K562 (cell line): Measurements from ENCODE around the gene TFF2. TPM values are rescaled to one million over a fixed set of nuclear protein-coding genes. Genes with fewer than 3 reads are reported as not detected.
A peak's percentile ranks its signal among the peaks of the same experiment; 100 is the strongest.

ENCODE experiments used
- ATAC-seq: fragments of 200-7000 bp; cut with Tn5 transposase; 3 replicates; pipeline ENCODE4 v1.9.1; 2020; ENCODE audit warnings: moderate library complexity
- BruUV-seq: library from RNA; stranded (reverse); fragments of 400-500 nt; replicated peaks from 2 replicates; lab custom pipeline; 2021; lab: Mats Ljungman, UMichigan
- CTCF ChIA-PET: fragments of 300-600 bp; formaldehyde crosslinking; extraction: SDS; loops from one replicate; lab custom pipeline; 2021; ENCODE audit warnings: low intra/inter-chr PET ratio; lab: Yijun Ruan, JAX
- POLR2A ChIA-PET: fragments of 300-600, 350-650 bp; sonication (Branson Sonifier 250); formaldehyde crosslinking; extraction: SDS; loops from one replicate; lab custom pipeline; 2021; ENCODE audit warnings: antibody characterized with exemption, inconsistent platforms; lab: Yijun Ruan, JAX
- DNase-seq, 4 experiments: peaks; one replicate each; pipeline versions ENCODE4 v3.0.0 to v3.0.0-alpha.2; 2011 to 2018; ENCODE audit warnings: low spot score in 3 of 4, mixed read lengths in 3 of 4; ENCODE audit errors: extremely low read depth in 1 of 4
- FAIRE-seq: peaks from 2 replicates; lab custom pipeline; 2011; peaks lifted over from hg19 to GRCh38; lab: Jason Lieb, UNC
- H2AFZ ChIP-seq: 2 replicates; pipeline ENCODE4 v1.6.0; 2011; ENCODE audit warnings: low read depth, low read length, control low read depth, inconsistent platforms
- H3K27ac ChIP-seq: fragments of 200-600 bp; 3 replicates; pipeline ENCODE4 v1.8.0; 2011; ENCODE audit warnings: low read depth, mild to moderate bottlenecking, control low read depth, inconsistent platforms, low read length, moderate library complexity, mixed read lengths; ENCODE audit errors: extremely low read depth
- H3K27me3 ChIP-seq, 2 experiments: fragments of 300-600 bp in 1 of 2; 2 replicates in 1 of 2; 3 replicates in 1 of 2; pipeline versions ENCODE4 v1.6.0 to v1.8.0; 2011; ENCODE audit warnings: inconsistent platforms in 2 of 2, low read length in 2 of 2, mild to moderate bottlenecking in 1 of 2, mixed read lengths in 1 of 2, moderate library complexity in 1 of 2; ENCODE audit not compliant: control insufficient read depth in 2 of 2, insufficient read depth in 2 of 2
- H3K36me3 ChIP-seq: fragments of 300-600 bp; 3 replicates; pipeline ENCODE4 v1.8.0; 2011; ENCODE audit warnings: mild to moderate bottlenecking, low read length, inconsistent platforms; ENCODE audit not compliant: control insufficient read depth, insufficient read depth
- H3K4me1 ChIP-seq, 2 experiments: fragments of 200-600 bp in 1 of 2; replicated peaks in 1 of 2; 2 replicates in 1 of 2; 3 replicates in 1 of 2; pipeline versions ENCODE4 v1.5.1 to v1.8.0; 2011; ENCODE audit warnings: inconsistent platforms in 2 of 2, low read length in 2 of 2, mild to moderate bottlenecking in 1 of 2, mixed read lengths in 1 of 2, moderate library complexity in 1 of 2; ENCODE audit not compliant: control insufficient read depth in 2 of 2, insufficient read depth in 2 of 2
- H3K4me2 ChIP-seq: 2 replicates; pipeline ENCODE4 v1.6.1; 2011; ENCODE audit warnings: low read length, control low read depth, inconsistent platforms, mixed read lengths; ENCODE audit not compliant: insufficient read depth
- H3K4me3 ChIP-seq: fragments of 200-600 bp; sonication (generic), shearing (Covaris generic); 2 replicates; pipeline ENCODE4 v1.5.1; 2016; ENCODE audit warnings: control low read depth, inconsistent platforms
- H3K79me2 ChIP-seq: fragments of 200-600 bp; 3 replicates; pipeline ENCODE4 v1.8.0; 2011; ENCODE audit warnings: low read length, inconsistent platforms; ENCODE audit not compliant: control insufficient read depth, insufficient read depth
- H3K9ac ChIP-seq, 2 experiments: 2 replicates each; pipeline versions ENCODE4 v1.6.0 to v1.6.1; 2011; ENCODE audit warnings: low read depth in 2 of 2, low read length in 2 of 2, control low read depth in 1 of 2, inconsistent platforms in 1 of 2, mild to moderate bottlenecking in 1 of 2, mixed read lengths in 1 of 2; ENCODE audit not compliant: insufficient read depth in 1 of 2
- H3K9me1 ChIP-seq: one replicate; pipeline ENCODE4 v1.6.0; 2011; ENCODE audit warnings: inconsistent platforms, mild to moderate bottlenecking, low read length, moderate library complexity; ENCODE audit not compliant: control insufficient read depth, insufficient read depth
- H3K9me3 ChIP-seq: replicated peaks from 2 replicates; pipeline ENCODE4 v1.5.1; 2011; ENCODE audit warnings: low read depth, low read length, inconsistent platforms; ENCODE audit not compliant: control insufficient read depth, insufficient read depth
- H4K20me1 ChIP-seq: replicated peaks from 2 replicates; pipeline ENCODE4 v1.6.1; 2011; ENCODE audit warnings: low read length, inconsistent platforms, mixed read lengths; ENCODE audit not compliant: control insufficient read depth, insufficient read depth
- CHD1 ChIP-seq: fragments of 200-600 bp; sonication (generic); IDR thresholded peaks from one replicate; pipeline ENCODE4 v1.6.1; 2012; ENCODE audit warnings: mild to moderate bottlenecking, moderate library complexity, low read length, inconsistent platforms
- HDGF ChIP-seq: fragments of 450-650 bp; IDR thresholded peaks from 2 replicates; pipeline ENCODE4 v1.6.1; 2016
- HNRNPH1 ChIP-seq: fragments of 200-400 bp; formaldehyde crosslinking; optimal IDR thresholded peaks from 2 replicates; pipeline ENCODE3; 2017; ENCODE audit warnings: low read depth, mild to moderate bottlenecking, low read length, moderate library complexity
- KHSRP ChIP-seq: fragments of 450-650 bp; IDR thresholded peaks from 2 replicates; pipeline ENCODE4 v1.6.1; 2017
- MBD2 ChIP-seq: sonication (generic); IDR thresholded peaks from 2 replicates; pipeline ENCODE4 v1.6.1; 2016; ENCODE audit warnings: low read depth, borderline replicate concordance
- PRMT5 ChIP-seq: sonication (generic); formaldehyde crosslinking; IDR thresholded peaks from 2 replicates; pipeline ENCODE4 v1.5.0; 2020; ENCODE audit warnings: missing genetic modification reagents
- RBFOX2 ChIP-seq: fragments of 200-400 bp; formaldehyde crosslinking; IDR thresholded peaks from 2 replicates; pipeline ENCODE4 v1.6.1; 2017; ENCODE audit warnings: low read depth, mild to moderate bottlenecking, low read length, moderate library complexity
- RBM22 ChIP-seq: fragments of 200-400 bp; formaldehyde crosslinking; IDR thresholded peaks from 2 replicates; pipeline ENCODE4 v1.6.1; 2018; ENCODE audit warnings: low read length, low read depth; ENCODE audit not compliant: poor library complexity, severe bottlenecking
- RBM25 ChIP-seq: fragments of 200-400 bp; formaldehyde crosslinking; IDR thresholded peaks from 2 replicates; pipeline ENCODE4 v1.6.1; 2018; ENCODE audit warnings: low read length, low read depth, moderate library complexity; ENCODE audit not compliant: severe bottlenecking
- TAF1 ChIP-seq: IDR thresholded peaks from 2 replicates; pipeline ENCODE4 v1.6.1; 2011; ENCODE audit warnings: mild to moderate bottlenecking, low read length, moderate library complexity; ENCODE audit not compliant: insufficient read depth, control insufficient read depth, severe bottlenecking; ENCODE audit errors: extremely low read depth
- TAF7 ChIP-seq: fragments of 450-650 bp; IDR thresholded peaks from 2 replicates; pipeline ENCODE4 v1.6.1; 2016; ENCODE audit warnings: missing genetic modification characterization, missing compliant biosample characterization
- ZC3H11A ChIP-seq: IDR thresholded peaks from 2 replicates; pipeline ENCODE4 v1.6.1; 2012; ENCODE audit warnings: low read depth, low read length, improper control_type of control experiment
- ZKSCAN8 ChIP-seq: fragments of 200-800 bp; sonication (Bioruptor generic); IDR thresholded peaks from 2 replicates; pipeline ENCODE4 v1.6.1; 2016; ENCODE audit warnings: missing genetic modification characterization, missing compliant biosample characterization
- ZNF165 ChIP-seq: fragments of 250-450 bp; sonication (Bioruptor Pico); IDR thresholded peaks from 2 replicates; pipeline ENCODE4 v1.4.0; 2020; ENCODE audit warnings: borderline replicate concordance
- WGBS: fragments of 100-300 bp; shearing (Covaris generic); methylation state at CpG from one replicate; pipeline ENCODE4 v1.1.6; 2016; ENCODE audit warnings: low coverage, mixed read lengths; ENCODE audit not compliant: insufficient coverage; ENCODE audit errors: missing lambda C conversion rate; 5-methylcytosine and 5-hydroxymethylcytosine counted together
- in situ Hi-C: fragments of 300-500 bp; cut with MboI; formaldehyde crosslinking; loops from 4 replicates; pipeline ENCODE4 v1.15.0; 2018; ENCODE audit warnings: inconsistent platforms, mixed read lengths
- intact Hi-C: fragments of 100-400 bp; cut with micrococcal nuclease; formaldehyde crosslinking; loops from 2 replicates; pipeline ENCODE4 v1.14.2; 2022
- polyA plus RNA-seq, 8 experiments: library from polyadenylated mRNA; depleted of rRNA in 4 of 8; stranded (reverse) in 5 of 8; unstranded in 3 of 8; fragments of >200 nt; fragmentation: Nextera tagmentation in 2 of 8; fragmentation: Illumina TruSeq in 1 of 8; extraction: Ambion mirVana in 2 of 8; extraction: Trizol in 1 of 8; gene quantifications; 2 replicates each; pipeline versions ENCODE4 v1.2.1 to v1.2.3, GENCODE V29; 2011 to 2014; ENCODE audit warnings: inconsistent platforms in 1 of 8, missing spikeins in 1 of 8
- total RNA-seq, 7 experiments: library from RNA; depleted of rRNA in 6 of 7; stranded (reverse); fragments of >200 nt in 6 of 7; fragmentation: Illumina TruSeq in 2 of 7; extraction: Trizol in 2 of 7; gene quantifications; 2 replicates each; pipeline versions ENCODE4 v1.2.1 to v1.2.3, GENCODE V29; 2011 to 2021; ENCODE audit warnings: low replicate concordance in 1 of 7
- TF ChIP-seq, protein P1 (sequence below): fragments of 250-450 bp; sonication (Bioruptor Pico); IDR thresholded peaks from 2 replicates; pipeline ENCODE4 v1.8.0; 2021; ENCODE audit warnings: moderate library complexity, mild to moderate bottlenecking, inconsistent platforms
- TF ChIP-seq, protein P2 (sequence below): fragments of 250-450 bp; sonication (Bioruptor Pico); IDR thresholded peaks from 2 replicates; pipeline ENCODE4 v1.5.0; 2021
- TF ChIP-seq, protein P3 (sequence below): fragments of 450-650 bp; formaldehyde crosslinking; IDR thresholded peaks from 2 replicates; pipeline ENCODE4 v1.4.0; 2020; ENCODE audit warnings: mild to moderate bottlenecking, mixed read lengths
- TF ChIP-seq, protein P4 (sequence below): fragments of 250-450 bp; sonication (Bioruptor Pico); IDR thresholded peaks from 2 replicates; pipeline ENCODE4 v1.5.0; 2022; ENCODE audit warnings: mild to moderate bottlenecking

TFF2 gene
- total and polyA plus RNA-seq, 9 of the 15 experiments (the other 6 are each of a cell fraction or from before 2014, with no cell fraction given), result not detected

DNA sequence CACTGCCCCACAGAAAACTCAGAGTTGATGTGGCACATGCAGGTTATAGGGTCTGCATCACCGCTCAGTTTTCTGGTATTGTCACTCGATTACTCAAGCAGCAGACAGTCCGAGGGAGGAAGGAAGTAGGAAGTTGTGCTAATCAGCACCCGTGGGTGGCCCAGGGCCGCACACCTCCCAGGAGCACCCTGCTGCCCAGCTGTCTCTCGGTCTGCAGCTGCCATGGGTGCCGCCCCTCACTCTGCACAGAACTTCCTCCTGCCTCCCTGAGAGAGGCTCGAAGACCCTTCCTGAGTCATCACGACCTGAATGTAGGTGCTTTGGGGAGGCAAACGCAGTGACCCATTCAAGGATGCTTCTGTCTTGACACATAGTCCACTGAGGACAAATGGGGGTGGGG is 31.4 kb downstream of the TFF2 start:
- BruUV-seq, result no TSS peak
- Histone ChIP-seq H3K9me3 (no peaks in the 10 kb centered on the region), H3K4me3 (no peak overlapping the region), H3K27ac (no peak overlapping the region), H3K9me1 (no peaks in the 10 kb centered on the region), H3K79me2 (no peaks in the 10 kb centered on the region), H2AFZ (no peak overlapping the region), H3K4me2 (no peak overlapping the region; the same call in 1 of the 2 replicates), H3K27me3 (peaks cover 45 to 74% of the 10 kb centered on the region in 2 experiments), H3K9ac (no peak overlapping the region; a peak in 1 of 4 replicates), H4K20me1 (0 out of 2 replicates have a peak, but pooled peaks cover 6% of the 10 kb centered on the region), H3K4me1 (no peaks in the 10 kb centered on the region), H3K36me3 (no peaks in the 10 kb centered on the region)
- in situ Hi-C loops (loop anchor here (10.0 kb wide), 1 partner anchor 125 kb away; no protein-coding TSS in a partner anchor), intact Hi-C loops (no loop called here)
- peak; percentile 24; the same call in 2 of the 3 replicates for ATAC-seq
- ChIA-PET CTCF (no interaction called here), POLR2A (interaction anchor here (0.7 to 0.8 kb wide), 2 partner anchors 9 to 39 kb away, joined by 3 read pairs; no protein-coding TSS in a partner anchor)
- DNase-seq, result no peak
- no peak for FAIRE-seq
- 2% methylated on average over 10 of the region's 10 CpGs for WGBS
- TF ChIP-seq RBFOX2, result no peak
- TF ChIP-seq RBM25, result no peak
- TF ChIP-seq TAF7, result no peak
- TF ChIP-seq ZNF165 (CRISPR knock-in tag), result no peak
- TF ChIP-seq, protein P1, sequence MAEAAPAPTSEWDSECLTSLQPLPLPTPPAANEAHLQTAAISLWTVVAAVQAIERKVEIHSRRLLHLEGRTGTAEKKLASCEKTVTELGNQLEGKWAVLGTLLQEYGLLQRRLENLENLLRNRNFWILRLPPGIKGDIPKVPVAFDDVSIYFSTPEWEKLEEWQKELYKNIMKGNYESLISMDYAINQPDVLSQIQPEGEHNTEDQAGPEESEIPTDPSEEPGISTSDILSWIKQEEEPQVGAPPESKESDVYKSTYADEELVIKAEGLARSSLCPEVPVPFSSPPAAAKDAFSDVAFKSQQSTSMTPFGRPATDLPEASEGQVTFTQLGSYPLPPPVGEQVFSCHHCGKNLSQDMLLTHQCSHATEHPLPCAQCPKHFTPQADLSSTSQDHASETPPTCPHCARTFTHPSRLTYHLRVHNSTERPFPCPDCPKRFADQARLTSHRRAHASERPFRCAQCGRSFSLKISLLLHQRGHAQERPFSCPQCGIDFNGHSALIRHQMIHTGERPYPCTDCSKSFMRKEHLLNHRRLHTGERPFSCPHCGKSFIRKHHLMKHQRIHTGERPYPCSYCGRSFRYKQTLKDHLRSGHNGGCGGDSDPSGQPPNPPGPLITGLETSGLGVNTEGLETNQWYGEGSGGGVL, result no peak
- no peak for TF ChIP-seq ZC3H11A
- no peak for TF ChIP-seq HDGF
- no peak for TF ChIP-seq PRMT5 (CRISPR knock-in tag)
- TF ChIP-seq CHD1, result no peak
- TF ChIP-seq, protein P2, sequence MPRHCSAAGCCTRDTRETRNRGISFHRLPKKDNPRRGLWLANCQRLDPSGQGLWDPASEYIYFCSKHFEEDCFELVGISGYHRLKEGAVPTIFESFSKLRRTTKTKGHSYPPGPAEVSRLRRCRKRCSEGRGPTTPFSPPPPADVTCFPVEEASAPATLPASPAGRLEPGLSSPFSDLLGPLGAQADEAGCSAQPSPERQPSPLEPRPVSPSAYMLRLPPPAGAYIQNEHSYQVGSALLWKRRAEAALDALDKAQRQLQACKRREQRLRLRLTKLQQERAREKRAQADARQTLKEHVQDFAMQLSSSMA (CRISPR knock-in tag), result no peak
- TF ChIP-seq TAF1, result no peak
- TF ChIP-seq HNRNPH1, result no peak
- TF ChIP-seq, protein P3, sequence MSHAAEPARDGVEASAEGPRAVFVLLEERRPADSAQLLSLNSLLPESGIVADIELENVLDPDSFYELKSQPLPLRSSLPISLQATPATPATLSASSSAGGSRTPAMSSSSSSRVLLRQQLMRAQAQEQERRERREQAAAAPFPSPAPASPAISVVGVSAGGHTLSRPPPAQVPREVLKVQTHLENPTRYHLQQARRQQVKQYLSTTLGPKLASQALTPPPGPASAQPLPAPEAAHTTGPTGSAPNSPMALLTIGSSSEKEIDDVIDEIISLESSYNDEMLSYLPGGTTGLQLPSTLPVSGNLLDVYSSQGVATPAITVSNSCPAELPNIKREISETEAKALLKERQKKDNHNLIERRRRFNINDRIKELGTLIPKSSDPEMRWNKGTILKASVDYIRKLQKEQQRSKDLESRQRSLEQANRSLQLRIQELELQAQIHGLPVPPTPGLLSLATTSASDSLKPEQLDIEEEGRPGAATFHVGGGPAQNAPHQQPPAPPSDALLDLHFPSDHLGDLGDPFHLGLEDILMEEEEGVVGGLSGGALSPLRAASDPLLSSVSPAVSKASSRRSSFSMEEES (CRISPR knock-in tag), result no peak
- TF ChIP-seq ZKSCAN8, result no peak
- no peak for TF ChIP-seq MBD2
- TF ChIP-seq, protein P4, sequence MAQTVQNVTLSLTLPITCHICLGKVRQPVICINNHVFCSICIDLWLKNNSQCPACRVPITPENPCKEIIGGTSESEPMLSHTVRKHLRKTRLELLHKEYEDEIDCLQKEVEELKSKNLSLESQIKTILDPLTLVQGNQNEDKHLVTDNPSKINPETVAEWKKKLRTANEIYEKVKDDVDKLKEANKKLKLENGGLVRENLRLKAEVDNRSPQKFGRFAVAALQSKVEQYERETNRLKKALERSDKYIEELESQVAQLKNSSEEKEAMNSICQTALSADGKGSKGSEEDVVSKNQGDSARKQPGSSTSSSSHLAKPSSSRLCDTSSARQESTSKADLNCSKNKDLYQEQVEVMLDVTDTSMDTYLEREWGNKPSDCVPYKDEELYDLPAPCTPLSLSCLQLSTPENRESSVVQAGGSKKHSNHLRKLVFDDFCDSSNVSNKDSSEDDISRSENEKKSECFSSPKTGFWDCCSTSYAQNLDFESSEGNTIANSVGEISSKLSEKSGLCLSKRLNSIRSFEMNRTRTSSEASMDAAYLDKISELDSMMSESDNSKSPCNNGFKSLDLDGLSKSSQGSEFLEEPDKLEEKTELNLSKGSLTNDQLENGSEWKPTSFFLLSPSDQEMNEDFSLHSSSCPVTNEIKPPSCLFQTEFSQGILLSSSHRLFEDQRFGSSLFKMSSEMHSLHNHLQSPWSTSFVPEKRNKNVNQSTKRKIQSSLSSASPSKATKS, result no peak
- TF ChIP-seq RBM22, result no peak
- no peak for TF ChIP-seq KHSRP
